ENCODE data around the gene HMCN1.

The HMCN1 gene

DNA sequence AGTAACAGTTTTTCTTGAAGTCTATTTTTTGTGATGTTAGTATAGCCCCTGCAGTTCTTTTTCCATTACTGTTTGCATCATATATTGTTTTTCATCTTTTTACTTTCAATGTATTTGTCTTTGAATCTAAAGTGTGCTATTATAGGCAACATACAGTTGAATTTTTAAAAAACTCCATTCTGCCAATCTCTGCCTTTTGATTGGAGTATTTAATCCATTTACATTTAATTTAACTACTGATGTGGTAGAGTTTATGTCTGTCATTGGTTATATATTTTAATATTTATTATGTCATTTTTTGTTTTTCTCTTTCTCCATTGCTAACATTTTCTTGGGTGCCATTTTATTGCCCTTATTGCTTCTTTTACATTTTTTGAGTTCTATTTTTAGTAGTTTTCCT, 296.3 kb downstream of the HMCN1 start:
- no peak for DNase-seq (ENCODE audit: low read depth in 2 of 2)

DNA sequence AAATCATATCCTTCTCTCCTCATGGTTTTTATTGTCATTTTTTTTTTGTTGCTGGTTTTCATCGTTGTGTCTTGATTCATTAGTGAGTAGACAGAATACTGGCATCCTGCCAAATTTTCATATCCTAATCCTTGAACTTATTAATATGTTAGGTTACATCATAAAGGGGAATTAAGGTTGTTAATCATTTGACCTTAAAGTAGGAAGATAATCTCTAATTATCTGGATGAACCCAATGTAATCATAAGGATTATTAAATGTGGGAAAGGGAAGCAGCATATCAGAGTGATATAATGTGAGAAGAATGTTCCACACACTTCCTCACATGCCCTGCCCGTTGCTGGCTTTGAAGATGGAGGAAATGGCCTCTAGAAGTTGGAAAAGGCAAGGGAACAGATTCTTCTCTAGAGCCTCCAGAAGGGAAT, 299.7 kb downstream of the HMCN1 start:
- DNase-seq (ENCODE audit: low read depth in 2 of 2): no peak

GRCh38 chr1:186042230-186042629, 308.0 kb downstream of the HMCN1 start:
- DNase-seq (ENCODE audit: low read depth in 2 of 2): no peak

- DNase-seq (ENCODE audit: low read depth in 2 of 2): no peak
These were observed 309.1 kb downstream of the HMCN1 start for GRCh38 chr1:186043296-186043695.

DNA sequence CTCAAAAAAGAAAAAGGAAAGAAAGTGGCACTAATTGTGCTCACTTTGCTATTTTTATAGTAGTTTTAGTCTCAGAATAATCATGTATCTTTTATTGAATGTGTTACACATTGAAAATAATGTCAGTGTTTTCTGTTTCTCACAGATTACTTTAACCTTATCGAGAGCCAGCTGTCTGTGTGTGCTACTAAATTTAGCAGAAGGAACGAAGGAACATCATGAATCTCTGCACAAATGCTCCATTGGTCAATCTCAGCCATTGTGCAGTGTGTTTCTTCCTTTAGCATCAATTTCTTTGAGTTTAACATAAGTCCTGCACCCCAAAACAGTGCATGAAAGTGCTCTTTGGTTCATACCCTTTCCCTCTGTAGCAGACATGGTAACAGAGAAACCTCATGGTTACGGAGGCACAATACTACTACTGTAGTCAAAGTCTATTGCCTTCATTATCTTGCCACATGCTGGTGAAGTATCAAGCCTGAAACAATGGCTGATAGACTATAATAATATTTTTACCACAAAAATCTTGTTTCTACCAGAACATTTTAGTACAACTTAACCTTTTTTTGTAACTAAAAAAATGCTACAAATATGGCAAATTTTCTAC, 310.0 kb downstream of the HMCN1 start:
- no peak for DNase-seq (ENCODE audit: low read depth in 2 of 2)

GRCh38 chr1:186046437-186047211, 312.4 kb downstream of the HMCN1 start:
- no peak for DNase-seq (ENCODE audit: low read depth in 2 of 2)

DNA sequence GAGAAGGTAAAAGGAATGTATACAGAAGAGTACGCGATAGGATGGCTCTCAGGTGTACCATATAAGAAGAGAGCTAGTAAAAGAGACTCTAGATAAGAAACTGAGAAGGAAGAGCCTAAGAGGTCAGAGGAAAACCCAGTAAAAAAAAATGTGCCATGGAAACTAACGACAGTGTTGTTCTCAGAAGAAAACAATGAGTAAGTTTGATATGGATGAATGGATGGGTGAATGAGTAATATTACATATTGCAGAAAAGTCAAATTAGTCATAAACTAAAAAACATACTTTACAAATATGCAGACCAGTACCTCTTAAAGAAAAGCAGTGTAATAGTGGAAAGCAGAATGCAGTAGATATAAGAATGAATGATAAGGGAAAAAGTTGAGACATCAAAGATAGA, 316.2 kb downstream of the HMCN1 start:
- DNase-seq (ENCODE audit: low read depth in 2 of 2): no peak

- no peak for DNase-seq (ENCODE audit: low read depth in 2 of 2)
These were observed 319.8 kb downstream of the HMCN1 start for GRCh38 chr1:186054003-186054402.

DNA sequence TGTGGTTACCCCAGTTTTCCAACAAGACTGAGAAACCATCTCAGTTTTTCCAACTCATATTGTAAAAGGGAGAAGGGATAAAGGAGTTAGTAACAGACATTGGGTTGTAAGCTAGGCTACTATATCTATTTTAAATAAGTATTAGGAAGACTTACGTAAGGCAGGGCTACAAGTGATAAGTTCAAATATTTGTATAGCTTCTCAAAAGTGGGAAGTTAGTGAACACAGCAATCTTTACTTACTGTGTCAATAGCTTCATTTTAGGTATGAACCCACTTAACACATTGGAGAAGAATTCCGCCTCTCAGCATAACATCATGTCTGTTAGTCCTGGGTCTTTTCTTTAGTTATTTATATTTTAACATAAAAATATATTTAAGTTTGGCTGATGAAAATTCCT, 320.7 kb downstream of the HMCN1 start:
- no peak for DNase-seq (ENCODE audit: low read depth in 2 of 2)

DNA sequence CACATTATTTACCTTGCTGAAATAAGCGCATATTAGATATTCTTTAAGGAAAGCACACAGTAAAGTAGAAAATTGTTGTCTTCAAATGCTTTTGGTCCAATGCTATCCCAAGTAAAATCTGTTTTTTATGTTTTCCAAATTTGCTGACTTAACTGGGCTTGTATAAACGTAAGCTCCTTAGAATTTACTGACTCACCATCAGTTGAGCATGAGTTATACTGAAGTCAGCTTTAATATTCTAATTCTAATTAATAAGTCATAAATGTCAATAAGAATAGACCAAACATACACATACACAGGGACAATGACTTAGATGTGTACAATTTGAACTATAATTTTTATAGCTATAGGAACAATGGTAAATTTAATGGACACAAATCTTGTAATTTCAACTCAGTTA, 321.7 kb downstream of the HMCN1 start:
- no peak for DNase-seq (ENCODE audit: low read depth in 2 of 2)

DNA sequence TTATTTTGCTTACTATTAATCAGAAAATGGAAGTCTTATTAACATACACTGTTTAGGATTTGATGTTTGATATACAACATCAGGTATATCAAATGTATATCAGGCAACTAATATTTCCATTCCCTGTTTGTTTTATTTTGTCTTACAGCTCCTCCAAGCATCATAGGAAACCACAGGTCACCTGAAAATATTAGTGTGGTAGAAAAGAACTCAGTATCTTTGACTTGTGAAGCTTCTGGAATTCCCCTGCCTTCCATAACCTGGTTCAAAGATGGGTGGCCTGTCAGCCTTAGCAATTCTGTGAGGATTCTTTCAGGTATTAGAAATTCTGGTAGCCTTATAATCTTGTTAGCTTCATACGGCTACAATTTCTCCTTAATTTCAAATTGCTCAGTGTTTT, 322.9 kb downstream of the HMCN1 start:
- DNase-seq (ENCODE audit: low read depth in 2 of 2): no peak

GRCh38 chr1:186059311-186059710, 325.1 kb downstream of the HMCN1 start:
- no peak for DNase-seq (ENCODE audit: low read depth in 2 of 2)

GRCh38 chr1:186059752-186060151, 325.6 kb downstream of the HMCN1 start:
- DNase-seq (ENCODE audit: low read depth in 2 of 2): no peak

GRCh38 chr1:186060226-186060625, 326.0 kb downstream of the HMCN1 start:
- DNase-seq (ENCODE audit: low read depth in 2 of 2): no peak

- no peak for DNase-seq (ENCODE audit: low read depth in 2 of 2)
These were observed 329.0 kb downstream of the HMCN1 start for GRCh38 chr1:186063091-186063657.

DNA sequence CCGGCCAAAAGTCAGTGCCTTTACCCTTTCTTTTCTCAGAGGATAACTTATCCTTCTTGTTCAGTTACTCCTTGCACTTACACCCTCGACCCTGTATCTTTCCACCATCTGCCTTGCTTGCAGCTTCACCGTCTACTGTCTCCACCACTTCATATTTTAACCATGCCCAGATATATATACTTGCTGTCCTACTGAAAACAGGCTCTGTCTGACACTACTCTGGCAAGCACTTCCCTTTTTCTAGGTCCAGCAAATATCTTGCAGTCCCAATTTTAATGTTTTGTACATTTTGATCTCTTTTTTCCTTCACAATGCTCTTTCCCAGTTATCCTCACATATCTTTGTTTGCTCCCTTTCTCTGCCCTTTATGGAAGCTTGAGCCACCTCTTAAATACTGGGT, 332.2 kb downstream of the HMCN1 start:
- DNase-seq (ENCODE audit: low read depth in 2 of 2): no peak

DNA sequence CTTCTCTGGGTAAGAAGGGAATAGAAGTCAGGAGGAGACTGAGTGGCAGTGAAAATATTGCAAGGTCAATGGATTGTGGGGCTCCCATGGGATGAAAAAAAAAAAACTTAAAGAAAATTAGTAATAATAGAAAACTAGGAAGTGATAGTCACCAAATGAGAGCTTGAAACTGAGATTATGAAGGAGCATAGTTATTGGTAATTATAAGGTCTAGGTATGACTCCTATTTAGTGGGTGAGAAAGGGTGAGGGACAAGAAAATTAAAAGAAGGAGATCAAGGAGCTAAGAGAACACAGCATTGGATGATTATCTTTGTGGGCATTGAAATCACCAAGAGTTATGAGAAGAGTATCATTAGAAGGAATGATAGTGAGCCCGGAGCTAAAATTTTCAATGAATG, 339.5 kb downstream of the HMCN1 start:
- DNase-seq (ENCODE audit: low read depth in 2 of 2): no peak

DNA sequence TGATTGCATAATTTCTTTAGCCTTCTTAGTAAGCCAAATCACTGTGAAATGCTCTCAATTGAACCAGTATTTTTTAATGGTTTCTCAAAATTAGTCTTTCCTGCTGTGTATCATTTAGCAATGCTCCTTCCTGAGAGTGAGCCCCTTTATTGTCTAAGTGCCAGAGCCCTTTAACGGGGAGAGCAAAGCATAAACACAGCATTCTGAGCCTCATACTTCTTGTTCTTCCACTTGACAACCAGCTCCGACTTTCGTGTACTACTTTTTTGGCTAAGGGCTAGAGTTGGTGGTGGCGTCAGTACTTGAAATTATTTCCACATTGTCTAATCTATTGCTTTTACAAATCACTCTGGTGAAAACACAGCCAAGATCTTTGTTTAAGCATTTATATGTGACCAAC, 341.8 kb downstream of the HMCN1 start:
- no peak for DNase-seq (ENCODE audit: low read depth in 2 of 2)

- DNase-seq (ENCODE audit: low read depth in 2 of 2): no peak
These were observed 344.1 kb downstream of the HMCN1 start for GRCh38 chr1:186078245-186078644.

- DNase-seq (ENCODE audit: low read depth in 2 of 2): no peak
These were observed 345.0 kb downstream of the HMCN1 start for GRCh38 chr1:186079084-186079684.

- no peak for DNase-seq (ENCODE audit: low read depth in 2 of 2)
These were observed 348.2 kb downstream of the HMCN1 start for GRCh38 chr1:186082235-186082937.

DNA sequence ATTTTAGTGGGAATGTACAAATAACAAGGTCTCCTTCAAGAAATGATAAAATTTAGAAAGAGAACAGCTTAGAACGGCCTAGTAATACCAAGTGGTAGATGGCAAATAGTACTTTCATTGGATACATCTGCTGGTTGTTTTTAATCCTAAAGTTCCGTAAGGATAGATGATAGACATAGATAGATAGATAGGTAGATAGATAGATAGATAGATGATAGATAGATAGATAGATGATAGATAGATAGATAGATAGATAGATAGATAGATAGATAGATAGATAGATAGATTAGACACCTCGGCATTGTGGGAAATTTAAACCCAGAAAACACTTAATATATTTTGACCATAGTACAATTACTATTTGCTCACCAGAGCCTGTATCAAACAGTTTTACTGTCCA, 352.4 kb downstream of the HMCN1 start:
- DNase-seq (ENCODE audit: low read depth in 2 of 2): no peak

All from stimulated activated CD4-positive, alpha-beta T cell treated with anti-CD3 and anti-CD28 coated beads, Interleukin-1b, Interleukin-23, amount 100 ng/mL, for 4 hours (primary cell).